Measurements from ENCODE around the gene CHN1.

Gene CHN1

GRCh38 chr2:174784316-174784715, 220.9 kb downstream of the CHN1 start:
- Mint-ChIP-seq H3K4me1 (ENCODE audit: low read depth) (peaks cover 42% of the 10 kb centered on the region), H3K27me3 (no peaks in the 10 kb centered on the region), H3K4me3 (no peak overlapping the region), H3K36me3 (ENCODE audit: low read depth) (no peaks in the 10 kb centered on the region), H3K9me3 (no peaks in the 10 kb centered on the region), H3K27ac (no peak overlapping the region)

GRCh38 chr2:174781996-174782395, 223.2 kb downstream of the CHN1 start:
- H3K36me3 Mint-ChIP-seq (ENCODE audit: low read depth), result no peaks in the 10 kb centered on the region
- H3K27ac Mint-ChIP-seq, result no peak overlapping the region
- peaks cover 43% of the 10 kb centered on the region for H3K4me1 Mint-ChIP-seq (ENCODE audit: low read depth)
- no peak overlapping the region for H3K4me3 Mint-ChIP-seq
- H3K9me3 Mint-ChIP-seq, result no peaks in the 10 kb centered on the region
- no peaks in the 10 kb centered on the region for H3K27me3 Mint-ChIP-seq

GRCh38 chr2:174781298-174781697, 223.9 kb downstream of the CHN1 start:
- H3K36me3 Mint-ChIP-seq (ENCODE audit: low read depth), result no peaks in the 10 kb centered on the region
- H3K4me1 Mint-ChIP-seq (ENCODE audit: low read depth), result peaks cover 49% of the 10 kb centered on the region
- H3K27me3 Mint-ChIP-seq, result no peaks in the 10 kb centered on the region
- H3K4me3 Mint-ChIP-seq, result no peak overlapping the region
- H3K9me3 Mint-ChIP-seq, result no peaks in the 10 kb centered on the region
- H3K27ac Mint-ChIP-seq, result no peak overlapping the region

- Mint-ChIP-seq H3K36me3 (ENCODE audit: low read depth) (no peaks in the 10 kb centered on the region), H3K4me1 (ENCODE audit: low read depth) (peaks cover 53% of the 10 kb centered on the region)
These were observed 224.3 kb downstream of the CHN1 start for GRCh38 chr2:174780856-174781255.

GRCh38 chr2:174780191-174780840, 224.9 kb downstream of the CHN1 start:
- Mint-ChIP-seq H3K27me3 (no peaks in the 10 kb centered on the region), H3K4me1 (ENCODE audit: low read depth) (peaks cover 58% of the 10 kb centered on the region), H3K4me3 (peak overlapping the region; percentile 1), H3K36me3 (ENCODE audit: low read depth) (no peaks in the 10 kb centered on the region), H3K9me3 (no peaks in the 10 kb centered on the region), H3K27ac (peak overlapping the region; percentile 56)

More at GRCh38 chr2:174780856-174781255, 224.3 kb downstream of the CHN1 start:
- Mint-ChIP-seq H3K9me3 (no peaks in the 10 kb centered on the region), H3K27me3 (no peaks in the 10 kb centered on the region), H3K27ac (peak overlapping the region; percentile 56), H3K4me3 (no peak overlapping the region)

- H3K36me3 Mint-ChIP-seq (ENCODE audit: low read depth), result no peaks in the 10 kb centered on the region
- H3K4me1 Mint-ChIP-seq (ENCODE audit: low read depth), result peaks cover 62% of the 10 kb centered on the region
- H3K27ac Mint-ChIP-seq, result peak overlapping the region; percentile 94
- H3K9me3 Mint-ChIP-seq, result no peaks in the 10 kb centered on the region
- no peak overlapping the region for H3K4me3 Mint-ChIP-seq
- H3K27me3 Mint-ChIP-seq, result no peaks in the 10 kb centered on the region
These were observed 225.7 kb downstream of the CHN1 start for GRCh38 chr2:174779361-174779928.

- Mint-ChIP-seq H3K36me3 (ENCODE audit: low read depth) (no peaks in the 10 kb centered on the region), H3K4me1 (ENCODE audit: low read depth) (peaks cover 62% of the 10 kb centered on the region), H3K4me3 (peak overlapping the region; percentile 67), H3K27me3 (no peaks in the 10 kb centered on the region), H3K9me3 (no peaks in the 10 kb centered on the region), H3K27ac (peak overlapping the region; percentile 94)
These were observed 226.8 kb downstream of the CHN1 start for GRCh38 chr2:174778085-174778981.

- H3K27ac Mint-ChIP-seq, result peak overlapping the region; percentile 94
- H3K36me3 Mint-ChIP-seq (ENCODE audit: low read depth), result no peaks in the 10 kb centered on the region
- H3K9me3 Mint-ChIP-seq, result no peaks in the 10 kb centered on the region
- H3K4me1 Mint-ChIP-seq (ENCODE audit: low read depth), result peaks cover 60% of the 10 kb centered on the region
- no peaks in the 10 kb centered on the region for H3K27me3 Mint-ChIP-seq
- peak overlapping the region; percentile 67 for H3K4me3 Mint-ChIP-seq
These were observed 227.7 kb downstream of the CHN1 start for GRCh38 chr2:174777347-174778084.

GRCh38 chr2:174776675-174777074, 228.5 kb downstream of the CHN1 start:
- Mint-ChIP-seq H3K36me3 (ENCODE audit: low read depth) (no peaks in the 10 kb centered on the region), H3K27ac (no peak overlapping the region), H3K9me3 (no peaks in the 10 kb centered on the region), H3K4me1 (ENCODE audit: low read depth) (peaks cover 64% of the 10 kb centered on the region), H3K4me3 (no peak overlapping the region), H3K27me3 (no peaks in the 10 kb centered on the region)

GRCh38 chr2:174776223-174776622, 229.0 kb downstream of the CHN1 start:
- H3K9me3 Mint-ChIP-seq, result no peaks in the 10 kb centered on the region
- no peaks in the 10 kb centered on the region for H3K27me3 Mint-ChIP-seq
- H3K27ac Mint-ChIP-seq, result no peak overlapping the region
- no peaks in the 10 kb centered on the region for H3K36me3 Mint-ChIP-seq (ENCODE audit: low read depth)
- no peak overlapping the region for H3K4me3 Mint-ChIP-seq
- H3K4me1 Mint-ChIP-seq (ENCODE audit: low read depth), result peaks cover 64% of the 10 kb centered on the region

- H3K36me3 Mint-ChIP-seq (ENCODE audit: low read depth), result no peaks in the 10 kb centered on the region
- H3K27ac Mint-ChIP-seq, result no peak overlapping the region
- peaks cover 62% of the 10 kb centered on the region for H3K4me1 Mint-ChIP-seq (ENCODE audit: low read depth)
- H3K4me3 Mint-ChIP-seq, result no peak overlapping the region
- H3K27me3 Mint-ChIP-seq, result no peaks in the 10 kb centered on the region
- H3K9me3 Mint-ChIP-seq, result no peaks in the 10 kb centered on the region
These were observed 229.6 kb downstream of the CHN1 start for GRCh38 chr2:174775571-174775980.

- H3K27ac Mint-ChIP-seq, result no peak overlapping the region
- H3K4me3 Mint-ChIP-seq, result no peak overlapping the region
These were observed 230.3 kb downstream of the CHN1 start for GRCh38 chr2:174774886-174775285.

GRCh38 chr2:174773215-174773614, 232.0 kb downstream of the CHN1 start:
- H3K4me1 Mint-ChIP-seq (ENCODE audit: low read depth), result peaks cover 38% of the 10 kb centered on the region
- no peaks in the 10 kb centered on the region for H3K36me3 Mint-ChIP-seq (ENCODE audit: low read depth)
- no peaks in the 10 kb centered on the region for H3K9me3 Mint-ChIP-seq
- no peak overlapping the region for H3K4me3 Mint-ChIP-seq
- H3K27ac Mint-ChIP-seq, result no peak overlapping the region
- H3K27me3 Mint-ChIP-seq, result no peaks in the 10 kb centered on the region

More at GRCh38 chr2:174774886-174775285, 230.3 kb downstream of the CHN1 start:
- no peaks in the 10 kb centered on the region for H3K36me3 Mint-ChIP-seq (ENCODE audit: low read depth)
- no peaks in the 10 kb centered on the region for H3K9me3 Mint-ChIP-seq
- H3K27me3 Mint-ChIP-seq, result no peaks in the 10 kb centered on the region
- peaks cover 55% of the 10 kb centered on the region for H3K4me1 Mint-ChIP-seq (ENCODE audit: low read depth)

- no peak overlapping the region for H3K27ac Mint-ChIP-seq
- H3K4me3 Mint-ChIP-seq, result no peak overlapping the region
- no peaks in the 10 kb centered on the region for H3K9me3 Mint-ChIP-seq
- no peaks in the 10 kb centered on the region for H3K27me3 Mint-ChIP-seq
- H3K4me1 Mint-ChIP-seq (ENCODE audit: low read depth), result peaks cover 30% of the 10 kb centered on the region
- no peaks in the 10 kb centered on the region for H3K36me3 Mint-ChIP-seq (ENCODE audit: low read depth)
These were observed 232.7 kb downstream of the CHN1 start for GRCh38 chr2:174772472-174772801.

All from stimulated activated naive CD8-positive, alpha-beta T cell treated with anti-CD3 and anti-CD28 coated beads, Interleukin-15, Interleukin-2, amounts not matched to agents 100 ng/mL and 50 ng/mL, for 24 hours (primary cell).